IMR-90 (cell line): Measurements from ENCODE around the gene NRN1. TPM values are rescaled to one million over a fixed set of nuclear protein-coding genes. Genes with fewer than 3 reads are reported as not detected.

Experiments used
- ATAC-seq: fragments of 200-7000 bp; cut with Tn5 transposase; 2 replicates; pipeline ENCODE4 v1.9.1; 2020; ENCODE audit warnings: low read depth, mild to moderate bottlenecking, moderate library complexity
- BruUV-seq: library from RNA; stranded (reverse); fragments of 400-500 nt; replicated peaks from 2 replicates; lab custom pipeline; 2021; lab: Mats Ljungman, UMichigan
- CTCF ChIA-PET: fragments of 300-600 bp; formaldehyde crosslinking; extraction: SDS; loops from one replicate; lab custom pipeline; 2021; ENCODE audit warnings: antibody characterized with exemption; lab: Yijun Ruan, JAX
- POLR2A ChIA-PET: fragments of 300-600 bp; sonication (Branson Sonifier 250); formaldehyde crosslinking; loops from one replicate; lab custom pipeline; 2022; ENCODE audit warnings: antibody characterized with exemption; ENCODE audit not compliant: unreplicated experiment; lab: Charles Lee
- DNase-seq: peaks from one replicate; pipeline ENCODE4 v3.0.0; 2013
- H2AFZ ChIP-seq: replicated peaks from 2 replicates; pipeline ENCODE3; 2013; ENCODE audit warnings: low read length, mild to moderate bottlenecking; ENCODE audit not compliant: poor library complexity
- H2AK5ac ChIP-seq: 2 replicates; pipeline ENCODE4 v1.6.1; 2013; ENCODE audit warnings: low read depth, low read length, inconsistent platforms
- H2AK9ac ChIP-seq: replicated peaks from 2 replicates; pipeline ENCODE3; 2013; ENCODE audit warnings: mild to moderate bottlenecking, low read depth, low read length, moderate library complexity; ENCODE audit not compliant: poor library complexity
- H2BK120ac ChIP-seq: 2 replicates; pipeline ENCODE4 v1.6.1; 2013; ENCODE audit warnings: low read depth, low read length, inconsistent platforms
- H2BK15ac ChIP-seq: 3 replicates; pipeline ENCODE4 v1.6.1; 2013; ENCODE audit warnings: low read depth, low read length, inconsistent platforms
- H2BK20ac ChIP-seq: 2 replicates; pipeline ENCODE4 v1.6.1; 2013; ENCODE audit warnings: low read depth, mild to moderate bottlenecking, inconsistent platforms, low read length, moderate library complexity
- H2BK5ac ChIP-seq: 2 replicates; pipeline ENCODE4 v1.6.1; 2013; ENCODE audit warnings: mild to moderate bottlenecking, low read depth, low read length, inconsistent platforms; ENCODE audit not compliant: poor library complexity, severe bottlenecking
- H3K14ac ChIP-seq: replicated peaks from 2 replicates; pipeline ENCODE4 v1.6.1; 2013; ENCODE audit warnings: low read depth, low read length, inconsistent platforms
- H3K18ac ChIP-seq: 2 replicates; pipeline ENCODE4 v1.6.1; 2013; ENCODE audit warnings: low read depth, low read length, control low read depth
- H3K23ac ChIP-seq: 2 replicates; pipeline ENCODE4 v1.6.1; 2013; ENCODE audit warnings: low read depth, low read length, inconsistent platforms
- H3K27ac ChIP-seq: 2 replicates; pipeline ENCODE4 v1.5.1; 2013; ENCODE audit warnings: mild to moderate bottlenecking, control low read depth, low read length; ENCODE audit not compliant: insufficient read depth
- H3K27me3 ChIP-seq: 2 replicates; pipeline ENCODE4 v1.6.1; 2013; ENCODE audit warnings: low read length; ENCODE audit not compliant: control insufficient read depth, insufficient read depth
- H3K36me3 ChIP-seq: 2 replicates; pipeline ENCODE4 v1.6.1; 2013; ENCODE audit warnings: low read length, mixed read lengths; ENCODE audit not compliant: control insufficient read depth, insufficient read depth
- H3K4ac ChIP-seq: 2 replicates; pipeline ENCODE4 v1.6.1; 2013; ENCODE audit warnings: low read depth, low read length, inconsistent platforms
- H3K4me1 ChIP-seq: 2 replicates; pipeline ENCODE4 v1.6.1; 2013; ENCODE audit warnings: low read length, mixed read lengths; ENCODE audit not compliant: control insufficient read depth, insufficient read depth
- H3K4me2 ChIP-seq: 2 replicates; pipeline ENCODE4 v1.6.1; 2013; ENCODE audit warnings: low read depth, mild to moderate bottlenecking, control low read depth, low read length, moderate library complexity
- H3K4me3 ChIP-seq: 2 replicates; pipeline ENCODE4 v1.5.1; 2013; ENCODE audit warnings: low read depth, mild to moderate bottlenecking, control low read depth, low read length, moderate library complexity; ENCODE audit not compliant: insufficient read depth
- H3K56ac ChIP-seq: 2 replicates; pipeline ENCODE4 v1.6.1; 2013; ENCODE audit warnings: low read length, inconsistent platforms; ENCODE audit not compliant: insufficient read depth; ENCODE audit errors: extremely low read depth
- H3K79me1 ChIP-seq, 2 experiments: 2 replicates each; pipeline ENCODE4 v1.6.1; 2013; ENCODE audit warnings: low read length in 2 of 2, inconsistent platforms in 1 of 2, low read depth in 1 of 2
- H3K9ac ChIP-seq: 2 replicates; pipeline ENCODE4 v1.6.1; 2013; ENCODE audit warnings: low read depth, low read length, control low read depth
- H3K9me1 ChIP-seq: 2 replicates; pipeline ENCODE4 v1.6.1; 2013; ENCODE audit warnings: low read length, inconsistent platforms; ENCODE audit not compliant: insufficient read depth
- H3K9me3 ChIP-seq: 2 replicates; pipeline ENCODE4 v1.6.1; 2013; ENCODE audit warnings: low read length; ENCODE audit not compliant: control insufficient read depth, insufficient read depth
- H4K20me1 ChIP-seq: 2 replicates; pipeline ENCODE4 v1.6.1; 2013; ENCODE audit warnings: low read length, inconsistent platforms; ENCODE audit not compliant: insufficient read depth
- H4K5ac ChIP-seq: 2 replicates; pipeline ENCODE4 v1.6.1; 2013; ENCODE audit warnings: mild to moderate bottlenecking, low read depth, low read length, control low read depth
- H4K8ac ChIP-seq, 2 experiments: 2 replicates each; pipeline ENCODE4 v1.6.1; 2013; ENCODE audit warnings: low read depth in 2 of 2, low read length in 2 of 2, control low read depth in 1 of 2, inconsistent platforms in 1 of 2
- H4K91ac ChIP-seq: 2 replicates; pipeline ENCODE4 v1.6.1; 2013; ENCODE audit warnings: low read depth, low read length, inconsistent platforms; ENCODE audit not compliant: insufficient read depth
- BHLHE40 ChIP-seq: fragments of 150-350 bp; IDR thresholded peaks from 2 replicates; pipeline ENCODE4 v1.6.1; 2016; ENCODE audit warnings: mild to moderate bottlenecking, low read depth, low read length
- CTCF ChIP-seq: conservative IDR thresholded peaks from 2 replicates; pipeline ENCODE4 v1.5.1; 2012; ENCODE audit warnings: mild to moderate bottlenecking, low read depth, low read length, improper control_type of control experiment
- MAZ ChIP-seq: IDR thresholded peaks from 2 replicates; pipeline ENCODE4 v1.6.1; 2012; ENCODE audit warnings: low read depth, mild to moderate bottlenecking, low read length, improper control_type of control experiment, moderate library complexity, borderline replicate concordance
- NFE2L2 ChIP-seq: fragments of 150-350 bp; IDR thresholded peaks from 2 replicates; pipeline ENCODE4 v1.6.1; 2016; ENCODE audit warnings: low read depth, mild to moderate bottlenecking, low read length
- POLR2A ChIP-seq: IDR thresholded peaks from 2 replicates; pipeline ENCODE4 v1.6.1; 2012; ENCODE audit warnings: mild to moderate bottlenecking, low read depth, low read length
- RAD21 ChIP-seq: IDR thresholded peaks from 2 replicates; pipeline ENCODE4 v1.6.1; 2012; ENCODE audit warnings: low read length, improper control_type of control experiment
- RCOR1 ChIP-seq: IDR thresholded peaks from 2 replicates; pipeline ENCODE4 v1.6.1; 2012; ENCODE audit warnings: mild to moderate bottlenecking, low read length, improper control_type of control experiment; ENCODE audit not compliant: insufficient replicate concordance
- WGBS, 2 experiments: methylation state at CpG; one replicate each; pipeline versions ENCODE4 v1.1.5 to v1.1.7; 2013; ENCODE audit warnings: missing lambda C conversion rate in 2 of 2; ENCODE audit not compliant: insufficient read length in 1 of 2; ENCODE audit errors: extremely low coverage in 2 of 2; 5-methylcytosine and 5-hydroxymethylcytosine counted together
- dilution Hi-C: fragments of 300-500 bp; cut with HindIII; formaldehyde crosslinking; loops from one replicate; pipeline ENCODE4 v1.14.3; 2018; ENCODE audit warnings: low sequenced_read_pairs; ENCODE audit not compliant: unreplicated experiment
- in situ Hi-C: fragments of 300-500 bp; cut with MboI; formaldehyde crosslinking; loops from 3 replicates; pipeline ENCODE4 v1.14.3; 2019; ENCODE audit warnings: low sequenced_read_pairs, inconsistent platforms, mixed read lengths
- intact Hi-C: fragments of 100-400 bp; cut with micrococcal nuclease; formaldehyde crosslinking; loops from 2 replicates; pipeline ENCODE4 v1.10.0; 2022
- polyA plus RNA-seq, 3 experiments: library from polyadenylated mRNA; depleted of rRNA; stranded (reverse); fragments of >200 nt; gene quantifications; 2 replicates each; pipeline ENCODE4 v1.2.3, GENCODE V29; 2012; ENCODE audit warnings: low replicate concordance in 1 of 3
- total RNA-seq: library from RNA; depleted of rRNA; stranded (reverse); fragments of >200 nt; gene quantifications from 2 replicates; pipeline ENCODE4 v1.2.3, GENCODE V29; 2012

NRN1 gene
- total and polyA plus RNA-seq, 2 of the 4 experiments (the other 2 are of a cell fraction) = not detected

- POLR2A ChIA-PET = no interaction called here
- ATAC-seq (no peak), DNase-seq (no peak)
- Histone ChIP-seq H2BK15ac (no peak overlapping the region), H3K4me3 (no peak overlapping the region), H3K36me3 (no peaks in the 10 kb centered on the region), H3K4ac (no peak overlapping the region), H3K14ac (no peak overlapping the region), H3K79me1 (no peaks in the 10 kb centered on the region), H3K9me1 (no peaks in the 10 kb centered on the region), H3K27ac (no peak overlapping the region), H2AK9ac (no peak overlapping the region), H3K18ac (no peak overlapping the region), H3K9ac (no peak overlapping the region), H2BK120ac (no peak overlapping the region), H3K4me2 (no peak overlapping the region), H4K5ac (no peak overlapping the region), H4K20me1 (no peaks in the 10 kb centered on the region), H2AFZ (no peak overlapping the region), H2BK5ac (no peak overlapping the region), H2AK5ac (no peak overlapping the region), H3K27me3 (no peaks in the 10 kb centered on the region), H3K4me1 (no peaks in the 10 kb centered on the region), H3K9me3 (0 out of 2 replicates have a peak, but pooled peaks cover 4% of the 10 kb centered on the region), H2BK20ac (no peak overlapping the region), H4K91ac (no peak overlapping the region), H3K56ac (no peak overlapping the region), H3K23ac (no peak overlapping the region), H4K8ac (no peak overlapping the region)
- in situ Hi-C loops (no loop called here), dilution Hi-C loops (no loop called here), intact Hi-C loops (no loop called here)
- CTCF ChIA-PET = no interaction called here
- no CpG with 5 or more reads among the region's 5 CpGs for WGBS, 2 experiments
- TF ChIP-seq POLR2A (no peak), MAZ (no peak), RCOR1 (no peak), CTCF (no peak), NFE2L2 (no peak), RAD21 (no peak), BHLHE40 (no peak)
- no TSS peak for BruUV-seq
These were observed 19.0 kb upstream of the NRN1 start for GRCh38 chr6:6025736-6026135.
